Measurements from ENCODE around the gene MTCL3.

- no peak for TF ChIP-seq YY1 (IDR thresholded peaks at IDR 0.05; ENCODE audit: insufficient read depth, insufficient read length)
- no peak for TF ChIP-seq ZNF274 (IDR thresholded peaks at IDR 0.05; ENCODE audit: low read depth, low read length)
- TF ChIP-seq SUZ12 (IDR thresholded peaks at IDR 0.05; ENCODE audit: extremely low read depth, insufficient read depth, insufficient read length) = no peak
Measured at GRCh38 chr6:127554435-127555006, 35.4 kb upstream of the MTCL3 start.

Data from NT2/D1 (cell line).